HCT116 (cell line): ENCODE data around the gene HNMT.

ENCODE experiments used
- CBX3 ChIP-seq: IDR thresholded peaks from 2 replicates; pipeline ENCODE4 v1.6.1; 2012; ENCODE audit warnings: low read depth
- CEBPB ChIP-seq: IDR thresholded peaks from 2 replicates; pipeline ENCODE4 v1.6.1; 2012; ENCODE audit warnings: low read depth
- EZH2 ChIP-seq: fragments of 200-600 bp; sonication (generic); IDR thresholded peaks from 2 replicates; pipeline ENCODE4 v1.6.1; 2017; ENCODE audit warnings: antibody characterized with exemption, mixed run types
- EZH2phosphoT487 ChIP-seq: fragments of 200-600 bp; IDR thresholded peaks from 2 replicates; pipeline ENCODE4 v1.6.1; 2018; ENCODE audit warnings: antibody characterized with exemption, borderline replicate concordance
- JUND ChIP-seq: IDR thresholded peaks from 2 replicates; pipeline ENCODE4 v1.6.1; 2012
- POLR2A ChIP-seq: IDR thresholded peaks from 2 replicates; pipeline ENCODE4 v1.7.0; 2011; ENCODE audit warnings: borderline replicate concordance; ENCODE audit not compliant: insufficient read depth, insufficient read length; ENCODE audit errors: extremely low read depth
- POLR2AphosphoS5 ChIP-seq: IDR thresholded peaks from 2 replicates; pipeline ENCODE4 v1.6.1; 2011; ENCODE audit warnings: mild to moderate bottlenecking, low read depth, low read length, moderate library complexity
- RAD21 ChIP-seq: IDR thresholded peaks from 2 replicates; pipeline ENCODE4 v1.6.1; 2012; ENCODE audit warnings: low read depth, mild to moderate bottlenecking
- YY1 ChIP-seq: IDR thresholded peaks from 2 replicates; pipeline ENCODE4 v1.6.1; 2011; ENCODE audit warnings: low read length, low read depth, moderate library complexity, mild to moderate bottlenecking; ENCODE audit not compliant: insufficient replicate concordance; ENCODE audit errors: extremely low read depth
- ZNF274 ChIP-seq: fragments of 200-500 bp; sonication (Bioruptor generic); IDR thresholded peaks from 2 replicates; pipeline ENCODE4 v1.6.1; 2014; ENCODE audit warnings: mild to moderate bottlenecking, low read depth, low read length, inconsistent platforms
- TF ChIP-seq, protein P1 (sequence below), 3 experiments: fragments of 200-600 bp in 1 of 3; sonication (generic) in 1 of 3; IDR thresholded peaks in 2 of 3; conservative IDR thresholded peaks in 1 of 3; 2 replicates each; pipeline ENCODE4 v1.5.1; 2012 to 2017; ENCODE audit warnings: low read depth in 2 of 3, low read length in 2 of 3, antibody characterized with exemption in 1 of 3, borderline replicate concordance in 1 of 3, control low read depth in 1 of 3, mild to moderate bottlenecking in 1 of 3, mixed read lengths in 1 of 3, mixed run types in 1 of 3, moderate library complexity in 1 of 3; ENCODE audit not compliant: insufficient read depth in 1 of 3
- TF ChIP-seq, protein P2 (sequence below): IDR thresholded peaks from 2 replicates; pipeline ENCODE4 v1.6.1; 2012
- TF ChIP-seq, protein P3 (sequence below): IDR thresholded peaks from 2 replicates; pipeline ENCODE4 v1.6.1; 2012
- TF ChIP-seq, protein P4 (sequence below): IDR thresholded peaks from 2 replicates; pipeline ENCODE4 v1.6.1; 2012; ENCODE audit warnings: low read depth

DNA sequence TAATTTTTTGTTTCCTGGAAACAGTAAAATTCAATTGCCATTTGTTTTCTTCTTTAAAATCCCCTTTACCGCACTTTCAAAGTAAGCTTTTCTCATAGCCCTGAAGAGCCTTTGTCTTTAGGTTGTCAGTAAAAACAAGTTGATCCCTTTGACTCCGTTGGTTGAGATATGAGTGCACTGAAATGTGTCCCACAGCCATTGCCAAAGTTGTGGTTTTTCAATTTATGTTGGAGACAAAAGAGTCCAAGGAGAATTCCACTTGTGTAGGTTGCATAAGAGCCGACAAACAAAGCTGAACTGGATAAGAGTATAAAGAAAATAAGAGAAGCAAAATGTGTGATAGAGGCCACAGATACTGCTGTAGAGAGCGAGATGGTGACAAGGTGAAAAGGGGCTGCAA, 26.1 kb upstream of the HNMT start:
- TF ChIP-seq EZH2 (no peak), EZH2phosphoT487 (no peak), POLR2A (no peak), RAD21 (no peak), YY1 (no peak), POLR2AphosphoS5 (no peak), CEBPB (no peak), JUND (no peak), ZNF274 (no peak), CBX3 (no peak)
- TF ChIP-seq, protein P1, sequence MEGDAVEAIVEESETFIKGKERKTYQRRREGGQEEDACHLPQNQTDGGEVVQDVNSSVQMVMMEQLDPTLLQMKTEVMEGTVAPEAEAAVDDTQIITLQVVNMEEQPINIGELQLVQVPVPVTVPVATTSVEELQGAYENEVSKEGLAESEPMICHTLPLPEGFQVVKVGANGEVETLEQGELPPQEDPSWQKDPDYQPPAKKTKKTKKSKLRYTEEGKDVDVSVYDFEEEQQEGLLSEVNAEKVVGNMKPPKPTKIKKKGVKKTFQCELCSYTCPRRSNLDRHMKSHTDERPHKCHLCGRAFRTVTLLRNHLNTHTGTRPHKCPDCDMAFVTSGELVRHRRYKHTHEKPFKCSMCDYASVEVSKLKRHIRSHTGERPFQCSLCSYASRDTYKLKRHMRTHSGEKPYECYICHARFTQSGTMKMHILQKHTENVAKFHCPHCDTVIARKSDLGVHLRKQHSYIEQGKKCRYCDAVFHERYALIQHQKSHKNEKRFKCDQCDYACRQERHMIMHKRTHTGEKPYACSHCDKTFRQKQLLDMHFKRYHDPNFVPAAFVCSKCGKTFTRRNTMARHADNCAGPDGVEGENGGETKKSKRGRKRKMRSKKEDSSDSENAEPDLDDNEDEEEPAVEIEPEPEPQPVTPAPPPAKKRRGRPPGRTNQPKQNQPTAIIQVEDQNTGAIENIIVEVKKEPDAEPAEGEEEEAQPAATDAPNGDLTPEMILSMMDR (IDR thresholded peaks at IDR 0.05 in 2 of 3, conservative IDR thresholded peaks at IDR 0.05 in 1 of 3; ENCODE audit: borderline replicate concordance in 1 of 3, insufficient read depth in 1 of 3, low read depth in 2 of 3, low read length in 2 of 3), result no peak
- TF ChIP-seq, protein P2, sequence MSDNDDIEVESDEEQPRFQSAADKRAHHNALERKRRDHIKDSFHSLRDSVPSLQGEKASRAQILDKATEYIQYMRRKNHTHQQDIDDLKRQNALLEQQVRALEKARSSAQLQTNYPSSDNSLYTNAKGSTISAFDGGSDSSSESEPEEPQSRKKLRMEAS, result no peak
- TF ChIP-seq, protein P3, sequence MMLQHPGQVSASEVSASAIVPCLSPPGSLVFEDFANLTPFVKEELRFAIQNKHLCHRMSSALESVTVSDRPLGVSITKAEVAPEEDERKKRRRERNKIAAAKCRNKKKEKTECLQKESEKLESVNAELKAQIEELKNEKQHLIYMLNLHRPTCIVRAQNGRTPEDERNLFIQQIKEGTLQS, result no peak
- TF ChIP-seq, protein P4, sequence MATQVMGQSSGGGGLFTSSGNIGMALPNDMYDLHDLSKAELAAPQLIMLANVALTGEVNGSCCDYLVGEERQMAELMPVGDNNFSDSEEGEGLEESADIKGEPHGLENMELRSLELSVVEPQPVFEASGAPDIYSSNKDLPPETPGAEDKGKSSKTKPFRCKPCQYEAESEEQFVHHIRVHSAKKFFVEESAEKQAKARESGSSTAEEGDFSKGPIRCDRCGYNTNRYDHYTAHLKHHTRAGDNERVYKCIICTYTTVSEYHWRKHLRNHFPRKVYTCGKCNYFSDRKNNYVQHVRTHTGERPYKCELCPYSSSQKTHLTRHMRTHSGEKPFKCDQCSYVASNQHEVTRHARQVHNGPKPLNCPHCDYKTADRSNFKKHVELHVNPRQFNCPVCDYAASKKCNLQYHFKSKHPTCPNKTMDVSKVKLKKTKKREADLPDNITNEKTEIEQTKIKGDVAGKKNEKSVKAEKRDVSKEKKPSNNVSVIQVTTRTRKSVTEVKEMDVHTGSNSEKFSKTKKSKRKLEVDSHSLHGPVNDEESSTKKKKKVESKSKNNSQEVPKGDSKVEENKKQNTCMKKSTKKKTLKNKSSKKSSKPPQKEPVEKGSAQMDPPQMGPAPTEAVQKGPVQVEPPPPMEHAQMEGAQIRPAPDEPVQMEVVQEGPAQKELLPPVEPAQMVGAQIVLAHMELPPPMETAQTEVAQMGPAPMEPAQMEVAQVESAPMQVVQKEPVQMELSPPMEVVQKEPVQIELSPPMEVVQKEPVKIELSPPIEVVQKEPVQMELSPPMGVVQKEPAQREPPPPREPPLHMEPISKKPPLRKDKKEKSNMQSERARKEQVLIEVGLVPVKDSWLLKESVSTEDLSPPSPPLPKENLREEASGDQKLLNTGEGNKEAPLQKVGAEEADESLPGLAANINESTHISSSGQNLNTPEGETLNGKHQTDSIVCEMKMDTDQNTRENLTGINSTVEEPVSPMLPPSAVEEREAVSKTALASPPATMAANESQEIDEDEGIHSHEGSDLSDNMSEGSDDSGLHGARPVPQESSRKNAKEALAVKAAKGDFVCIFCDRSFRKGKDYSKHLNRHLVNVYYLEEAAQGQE, result no peak
